ENCODE measurements around the gene LIN7C.
"Not testable (repeated sequence)": the region's sequence is repeated elsewhere in the genome, so short reads cannot be mapped to it uniquely, and the experiment has no call there.

The LIN7C gene

DNA sequence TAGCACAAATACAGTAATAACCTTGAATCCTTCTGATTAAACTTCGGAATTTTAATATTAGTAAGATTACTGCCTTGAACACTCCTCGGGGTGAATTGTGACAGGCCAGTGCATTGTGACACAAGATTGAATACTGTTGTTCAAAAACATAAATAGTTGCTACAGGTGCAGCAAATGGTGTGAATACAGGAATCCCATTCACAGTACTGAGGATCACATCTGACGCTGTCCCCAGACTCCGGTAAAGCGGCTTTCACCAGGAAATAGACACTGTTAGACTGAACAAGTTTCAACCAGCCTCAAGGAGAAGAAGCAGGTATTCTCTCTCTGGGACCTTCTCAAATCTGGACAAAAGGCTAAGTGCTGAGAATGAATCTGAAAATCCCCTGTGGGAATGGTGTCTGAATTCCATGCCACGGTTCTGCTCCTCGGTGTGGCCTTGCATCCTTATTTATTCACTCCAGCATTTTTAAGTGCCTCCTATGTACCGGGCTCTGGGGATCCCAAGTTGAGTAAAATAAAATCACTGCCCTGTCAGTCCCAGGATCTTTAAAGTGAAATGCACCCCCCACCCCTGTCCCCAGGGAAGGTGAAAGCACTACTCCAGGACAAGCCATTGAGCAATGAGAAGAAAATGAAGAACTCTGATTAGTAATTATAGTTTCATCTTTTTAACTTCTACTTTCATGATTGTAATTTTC, 37.4 kb downstream of the LIN7C start:
- no peak for DNase-seq

DNA sequence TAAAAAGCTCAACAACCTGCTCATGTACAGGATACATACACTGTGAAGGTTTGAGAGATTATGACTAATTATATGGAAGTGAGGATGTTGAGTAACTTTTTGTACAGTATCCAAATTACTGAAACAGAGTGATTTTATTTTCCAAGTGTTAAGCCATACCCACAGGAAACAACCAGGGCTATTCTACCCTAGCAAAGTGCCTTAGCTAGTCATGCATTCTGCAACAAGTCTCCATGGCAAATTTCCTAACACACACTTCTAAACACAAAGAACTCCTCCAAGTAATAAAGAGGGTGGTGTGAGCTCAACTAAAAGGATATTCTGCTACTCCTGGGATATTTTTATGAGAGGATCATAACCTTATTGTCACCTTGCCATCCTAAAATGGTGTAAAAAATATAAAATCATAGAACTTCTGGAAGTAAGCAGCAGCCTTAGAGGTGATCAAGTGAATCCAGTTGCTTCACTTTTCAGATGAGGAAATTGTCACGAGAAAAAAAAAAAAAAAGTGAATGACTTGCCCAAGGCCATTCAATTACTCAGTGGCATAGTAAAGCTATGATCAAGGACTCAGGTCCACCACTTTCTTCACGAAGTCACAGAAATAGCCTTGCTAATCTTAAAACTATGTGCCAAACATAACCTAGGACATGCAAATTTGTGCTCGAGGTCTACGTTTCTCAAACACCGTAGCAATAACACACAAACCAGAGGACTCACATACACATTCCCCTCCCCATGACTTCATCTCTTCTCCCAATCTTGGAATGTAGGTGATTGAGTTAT, 38.2 kb downstream of the LIN7C start:
- DNase-seq: no peak

DNA sequence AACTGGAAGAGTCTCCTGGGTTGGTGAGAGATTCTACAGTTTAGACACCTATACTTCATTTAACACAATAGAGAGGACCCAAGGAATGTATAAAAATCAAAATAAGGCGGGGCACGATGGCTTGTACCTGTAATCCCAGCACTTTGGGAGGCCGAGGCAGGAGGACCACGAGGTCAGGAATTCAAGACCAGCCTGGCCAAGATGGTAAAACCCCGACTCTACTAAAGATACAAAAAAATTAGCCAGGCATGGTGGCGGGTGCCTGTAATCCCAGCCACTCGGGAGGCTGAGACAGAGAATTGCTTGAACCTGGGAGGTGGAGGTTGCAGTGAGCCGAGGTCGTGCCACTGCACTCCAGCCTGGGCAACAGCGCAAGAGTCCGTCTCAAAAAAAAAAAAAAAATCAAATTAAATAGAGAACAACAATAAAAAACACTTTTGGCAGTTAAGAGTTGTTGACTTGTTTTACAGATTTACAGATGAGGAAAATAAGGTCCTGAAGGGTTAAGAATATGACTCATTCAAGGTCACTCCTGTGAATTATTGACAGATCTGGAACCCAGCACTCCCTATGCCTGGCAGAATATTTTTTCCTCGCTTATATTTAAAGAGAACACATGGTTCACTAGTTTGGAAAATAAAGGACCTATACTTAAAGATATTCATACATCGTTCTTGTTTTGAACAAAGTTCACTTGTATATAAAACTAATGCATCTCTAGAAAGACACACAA, 39.2 kb downstream of the LIN7C start:
- DNase-seq: no peak

DNA sequence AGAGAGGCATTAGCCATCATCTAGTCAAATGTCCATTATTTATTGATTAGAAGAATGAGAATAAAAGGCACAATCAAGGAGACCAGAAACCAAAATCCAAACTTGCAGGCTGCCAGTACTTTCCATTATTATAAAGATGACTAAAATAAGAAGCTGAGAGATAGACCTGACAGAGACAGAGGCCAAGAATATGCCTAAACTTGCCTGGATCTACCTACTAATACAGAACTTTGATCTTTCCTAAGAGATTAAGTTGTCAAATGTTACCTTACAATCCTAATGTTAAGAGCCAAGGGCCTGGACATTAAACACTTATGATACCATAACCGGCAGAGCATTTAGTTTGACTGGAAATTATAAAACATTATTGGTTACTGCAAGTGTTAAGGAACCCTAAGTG, 40.2 kb downstream of the LIN7C start:
- DNase-seq: no peak

DNA sequence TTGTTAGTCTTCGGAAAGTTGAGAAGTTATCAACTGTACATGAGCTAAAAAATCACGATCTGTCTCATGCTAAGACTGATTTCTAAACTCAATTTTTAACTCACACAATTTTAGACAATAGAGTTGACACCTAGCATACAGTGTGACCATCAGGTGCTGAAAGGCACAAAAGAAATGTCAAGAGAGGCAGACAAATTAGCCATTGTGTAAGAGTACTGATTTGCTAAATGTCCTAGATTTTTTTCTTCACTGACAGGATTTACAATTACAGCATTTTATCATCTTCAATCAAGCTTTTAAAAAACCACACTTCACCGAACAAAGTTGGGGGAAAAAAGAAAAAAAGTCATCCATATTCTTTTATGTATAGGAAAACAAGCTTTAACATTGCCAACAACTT, 40.9 kb downstream of the LIN7C start:
- DNase-seq: no peak

DNA sequence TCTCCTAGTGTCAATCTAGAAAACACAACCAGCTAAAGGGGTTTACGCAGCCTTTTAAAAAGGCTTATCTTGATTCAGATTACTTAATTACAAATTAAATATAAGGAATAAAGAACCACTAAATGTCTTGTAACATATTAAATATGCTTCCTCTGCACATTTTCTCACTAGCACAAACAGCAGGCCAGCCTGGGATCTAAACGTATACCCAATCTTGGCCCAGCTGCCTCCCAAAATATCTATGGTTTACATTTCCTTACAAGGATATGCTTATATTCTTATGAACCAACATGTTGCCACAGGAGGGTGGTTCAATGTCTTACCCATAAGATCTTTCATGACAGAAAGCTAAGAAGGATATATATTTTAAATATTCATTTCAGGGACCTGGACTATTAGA, 41.7 kb downstream of the LIN7C start:
- no peak for DNase-seq

DNA sequence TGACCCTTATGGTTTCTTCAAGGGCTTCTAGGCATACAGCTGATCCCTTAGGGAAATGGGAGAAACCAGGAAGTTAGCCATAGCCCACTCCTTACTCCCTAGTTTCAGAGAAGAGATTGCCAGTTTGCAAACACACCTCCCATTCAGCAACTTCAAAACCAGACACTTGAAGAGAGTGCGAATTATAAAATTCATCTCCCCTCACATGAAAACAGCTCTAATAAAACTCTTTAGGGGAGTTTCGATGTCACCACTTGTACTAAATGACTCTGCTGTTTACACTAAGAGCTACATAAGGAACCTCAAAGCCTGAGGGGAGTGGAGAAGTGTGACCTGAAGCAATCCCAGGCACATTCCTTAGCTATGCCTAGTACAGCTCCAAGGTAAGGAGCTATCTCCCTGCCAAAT, 42.3 kb downstream of the LIN7C start:
- no peak for DNase-seq

DNA sequence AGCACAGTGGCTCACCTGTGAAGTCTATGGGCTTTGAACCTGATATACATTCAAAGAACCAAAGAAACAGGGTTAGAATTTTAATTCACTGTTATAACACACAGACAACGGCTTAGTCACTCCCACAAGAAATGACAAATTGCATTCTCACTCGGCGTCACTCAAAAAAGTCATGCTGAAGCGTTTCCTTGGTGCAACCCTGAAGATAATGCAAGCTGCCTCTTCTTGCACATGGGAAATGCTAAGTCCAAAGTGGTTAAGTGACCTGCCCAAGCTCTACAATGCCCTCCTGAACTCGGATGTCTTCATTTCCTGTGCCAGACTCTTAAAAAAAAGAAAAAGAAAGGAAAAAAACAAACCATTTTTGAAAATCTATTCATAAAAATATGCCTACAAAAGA, 44.0 kb downstream of the LIN7C start:
- no peak for DNase-seq

DNA sequence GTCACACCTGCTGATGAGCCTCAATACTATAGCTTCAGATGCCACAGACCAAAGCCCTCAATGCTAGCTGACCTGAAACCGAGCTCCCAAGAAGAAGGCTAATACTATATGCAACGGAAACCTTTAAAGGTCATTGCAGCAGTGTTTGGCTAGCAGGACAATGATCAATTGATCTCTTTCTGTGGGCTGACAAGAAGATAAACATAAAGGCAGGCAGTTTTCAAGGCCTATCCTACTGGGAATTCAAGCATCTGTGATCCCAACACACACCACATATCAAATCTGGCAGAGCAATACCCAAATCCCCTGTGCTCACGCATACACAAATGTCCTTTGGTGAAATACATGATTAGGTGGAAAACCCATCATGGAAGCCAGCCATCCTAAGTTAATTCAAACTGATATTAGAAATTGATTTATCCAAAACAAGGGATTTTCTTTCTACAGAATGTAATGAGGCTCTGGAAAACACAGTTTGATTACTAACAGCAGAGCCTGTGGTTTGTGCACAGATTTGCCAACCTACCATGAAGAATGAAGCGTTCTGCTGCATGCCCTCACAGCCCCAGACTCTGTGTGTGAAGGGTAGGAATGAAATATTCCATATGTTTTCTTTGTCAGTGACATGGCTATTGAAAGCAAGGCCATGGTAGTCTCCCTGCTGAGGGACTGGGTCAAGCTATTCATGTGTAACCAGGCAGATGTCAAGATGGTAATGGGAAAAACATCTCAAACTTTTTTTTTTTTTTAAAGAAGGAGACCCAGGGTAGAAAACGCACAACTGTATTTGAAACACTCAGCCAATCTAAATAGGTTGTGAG, 46.2 kb downstream of the LIN7C start:
- DNase-seq: no peak

DNA sequence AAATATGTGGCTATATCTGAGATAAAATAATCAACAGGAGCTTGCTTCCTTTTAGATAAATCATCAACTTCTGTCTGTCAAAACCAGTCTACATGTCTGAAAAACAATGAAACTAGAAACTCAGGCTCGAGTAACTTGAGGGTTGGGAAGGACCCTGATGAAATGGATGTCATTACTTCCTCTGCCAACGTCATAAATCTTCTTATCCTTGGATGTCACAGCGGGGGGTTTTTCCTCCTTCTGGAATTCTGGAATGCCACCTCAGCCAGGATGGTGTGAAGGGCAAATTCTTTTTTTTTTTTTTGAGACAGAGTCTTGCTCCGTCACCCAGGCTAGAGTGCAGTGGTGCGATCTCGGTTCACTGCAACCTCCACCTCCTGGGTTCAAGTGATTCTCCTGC, 47.4 kb downstream of the LIN7C start:
- DNase-seq: no peak

DNA sequence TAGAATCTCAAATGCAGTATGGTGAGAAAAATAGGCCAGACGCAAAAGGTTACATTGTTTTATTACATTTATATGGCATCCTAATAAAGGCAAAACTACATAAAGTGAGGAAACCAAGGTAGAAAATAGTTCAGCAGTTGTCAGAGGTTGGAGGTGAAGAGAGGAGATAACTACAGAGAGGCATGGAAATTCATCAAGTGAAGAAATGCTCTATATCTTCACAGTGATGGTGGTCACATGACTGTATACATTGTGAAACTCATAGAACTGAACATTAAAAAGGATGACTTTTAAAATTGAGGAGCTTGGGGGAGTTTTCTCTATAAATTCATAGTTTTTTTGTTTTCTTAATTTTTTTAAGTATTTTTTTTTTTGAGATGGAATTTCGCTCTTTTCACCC, 48.4 kb downstream of the LIN7C start:
- DNase-seq: no peak

DNA sequence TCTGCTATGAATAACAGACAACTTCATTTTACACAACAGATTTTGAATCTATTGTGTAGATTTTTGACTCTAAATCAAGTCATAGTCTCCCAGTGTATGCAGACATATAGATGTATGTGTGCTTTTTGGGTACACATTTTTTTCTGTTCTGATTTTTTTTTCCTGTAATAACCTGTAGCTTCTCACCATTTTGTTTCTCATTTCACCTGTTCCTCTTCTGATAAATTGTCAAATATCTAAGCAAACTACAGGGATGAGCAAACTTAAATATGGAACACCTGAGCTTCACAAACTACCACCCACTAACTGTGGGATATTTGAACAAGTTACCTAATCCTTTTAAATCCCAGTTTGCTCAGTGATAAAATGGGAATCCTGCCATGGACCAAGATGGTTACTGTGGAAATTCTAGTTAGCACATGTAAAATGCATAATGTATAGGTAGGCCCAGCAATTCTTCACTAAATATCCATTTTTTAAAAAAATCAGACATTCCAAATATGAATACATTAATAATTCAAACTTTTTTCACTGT, 49.7 kb downstream of the LIN7C start:
- no peak for DNase-seq

DNA sequence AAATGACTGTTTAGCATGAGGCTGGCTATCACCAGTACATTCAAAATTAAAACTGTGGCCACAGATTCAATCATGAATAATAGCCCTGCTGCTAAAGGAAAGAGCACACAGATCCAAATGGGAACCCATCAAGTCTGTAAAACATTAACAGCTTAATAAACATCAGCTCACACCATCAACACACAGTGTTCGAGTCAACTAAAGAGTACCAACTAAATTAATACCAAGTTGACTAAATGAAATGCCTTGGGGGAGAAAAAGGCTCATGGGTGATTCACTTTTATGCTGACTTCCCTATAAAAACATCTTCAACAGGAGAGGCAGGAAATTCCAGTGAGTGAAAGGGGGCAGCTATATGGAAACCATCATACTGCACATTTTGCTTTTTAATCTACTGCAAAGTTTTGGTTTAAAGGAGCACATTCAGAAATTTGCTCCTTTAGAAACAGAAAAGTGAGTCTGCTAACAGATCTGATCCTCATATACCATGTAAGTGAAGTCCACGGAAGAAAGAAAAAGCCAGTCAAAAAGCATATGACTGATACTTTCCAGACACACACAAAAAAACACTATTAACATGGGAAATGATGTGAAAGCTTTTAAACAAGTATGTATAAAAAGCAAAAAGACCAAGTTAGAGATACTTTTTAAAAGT, 50.3 kb downstream of the LIN7C start:
- DNase-seq: no peak

DNA sequence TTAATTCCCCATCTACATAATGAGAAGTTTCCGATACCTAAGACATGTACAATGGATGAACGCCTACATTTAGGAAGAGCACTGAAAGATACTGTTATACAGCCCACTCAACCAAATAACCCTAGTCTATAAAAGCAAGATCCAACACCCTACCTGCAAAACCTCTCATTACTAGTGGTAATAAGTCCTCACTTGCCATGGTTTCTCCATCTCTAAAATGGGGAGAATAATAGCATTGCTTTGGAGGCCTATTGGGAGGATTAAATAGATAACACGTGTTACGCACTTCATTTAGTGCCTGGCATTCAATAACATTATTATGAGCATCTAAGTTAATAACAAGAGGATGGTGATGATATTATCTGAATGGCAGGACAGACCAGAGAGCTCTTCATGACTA, 50.9 kb downstream of the LIN7C start:
- DNase-seq: no peak

DNA sequence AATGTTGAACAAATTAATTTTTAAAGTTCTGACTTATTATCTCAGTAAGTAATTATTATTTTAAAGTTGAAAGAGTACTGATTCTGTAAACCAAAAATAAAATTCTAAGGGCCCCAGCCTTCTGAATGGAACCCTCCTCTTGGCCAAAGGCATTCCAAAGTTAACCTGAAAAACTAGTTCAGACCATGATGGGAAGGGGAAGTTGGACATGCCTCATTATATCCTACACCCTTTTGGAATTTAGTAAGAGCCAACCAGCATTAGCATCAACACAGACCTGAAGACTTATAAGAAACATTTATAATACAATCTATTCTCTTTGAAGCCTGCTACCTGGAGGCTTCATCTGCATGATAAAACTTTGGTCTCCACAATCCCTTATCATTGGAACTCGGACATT, 52.9 kb downstream of the LIN7C start:
- DNase-seq: no peak

DNA sequence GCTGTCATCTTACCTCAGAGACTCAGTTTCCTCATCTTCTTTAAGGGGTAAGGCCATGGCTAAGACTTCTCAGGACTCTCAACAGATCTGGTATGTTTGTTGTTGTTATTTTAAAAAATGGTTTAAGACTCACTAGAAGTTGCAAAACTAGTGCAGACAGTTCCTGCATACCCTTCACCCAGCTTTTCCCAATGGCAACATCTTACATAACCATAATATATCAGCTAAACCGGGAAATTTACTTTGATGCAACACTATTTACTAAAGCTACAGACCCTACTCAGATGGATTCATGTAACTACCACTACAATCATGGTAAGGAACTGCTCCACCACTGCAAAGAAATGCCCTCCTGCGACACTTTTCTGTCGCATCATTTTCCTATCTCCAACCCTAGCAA, 54.4 kb downstream of the LIN7C start:
- DNase-seq: no peak

DNA sequence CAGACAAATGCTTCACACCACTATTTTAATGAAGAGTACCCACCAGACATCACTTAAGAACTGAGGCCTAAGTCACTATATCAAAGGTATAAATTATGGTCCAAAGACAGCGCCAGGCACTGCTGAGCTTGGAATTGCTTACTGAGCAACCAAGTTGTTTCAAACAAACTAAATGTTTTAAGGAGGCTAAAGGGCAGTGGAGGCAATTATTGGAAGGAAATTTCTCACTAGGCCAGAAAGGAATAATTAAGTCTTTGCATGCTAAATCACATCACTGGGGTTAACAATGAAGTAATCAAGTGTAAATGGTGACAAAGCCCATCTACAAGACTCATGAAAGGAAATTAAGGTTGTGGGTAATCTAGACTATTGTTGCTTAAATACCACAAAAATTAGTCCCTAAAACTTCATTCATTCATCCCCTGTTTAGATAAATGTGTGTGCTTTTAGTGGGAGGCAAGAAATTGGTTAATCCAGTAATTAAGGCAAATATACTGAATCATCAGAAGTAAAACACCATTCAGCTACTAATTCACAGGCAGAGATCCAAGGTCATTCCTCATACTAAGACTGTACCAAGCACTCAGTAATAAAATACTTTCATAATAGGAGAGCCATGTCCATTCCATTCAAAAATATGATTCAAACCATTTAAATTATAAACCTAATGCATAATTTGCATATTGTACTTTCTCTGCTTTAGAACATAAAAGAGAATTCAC, 55.2 kb downstream of the LIN7C start:
- no peak for DNase-seq

DNA sequence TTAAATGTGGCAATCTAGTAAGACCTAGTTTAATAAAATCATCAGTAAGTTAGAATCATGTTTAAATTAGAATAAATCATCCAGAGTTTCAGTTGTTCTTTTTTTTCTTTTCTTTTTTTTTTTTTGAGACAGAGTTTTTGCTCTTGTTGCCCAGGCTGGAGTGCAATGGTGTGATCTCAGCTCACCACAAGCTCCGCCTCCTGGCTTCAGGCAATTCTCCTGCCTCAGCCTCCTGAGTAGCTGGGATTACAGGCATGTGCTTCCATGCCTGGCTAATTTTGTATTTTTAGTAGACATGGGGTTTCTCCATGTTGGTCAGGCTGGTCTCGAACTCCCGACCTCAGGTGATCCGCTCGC, 58.4 kb downstream of the LIN7C start:
- DNase-seq: not testable (repeated sequence)

DNA sequence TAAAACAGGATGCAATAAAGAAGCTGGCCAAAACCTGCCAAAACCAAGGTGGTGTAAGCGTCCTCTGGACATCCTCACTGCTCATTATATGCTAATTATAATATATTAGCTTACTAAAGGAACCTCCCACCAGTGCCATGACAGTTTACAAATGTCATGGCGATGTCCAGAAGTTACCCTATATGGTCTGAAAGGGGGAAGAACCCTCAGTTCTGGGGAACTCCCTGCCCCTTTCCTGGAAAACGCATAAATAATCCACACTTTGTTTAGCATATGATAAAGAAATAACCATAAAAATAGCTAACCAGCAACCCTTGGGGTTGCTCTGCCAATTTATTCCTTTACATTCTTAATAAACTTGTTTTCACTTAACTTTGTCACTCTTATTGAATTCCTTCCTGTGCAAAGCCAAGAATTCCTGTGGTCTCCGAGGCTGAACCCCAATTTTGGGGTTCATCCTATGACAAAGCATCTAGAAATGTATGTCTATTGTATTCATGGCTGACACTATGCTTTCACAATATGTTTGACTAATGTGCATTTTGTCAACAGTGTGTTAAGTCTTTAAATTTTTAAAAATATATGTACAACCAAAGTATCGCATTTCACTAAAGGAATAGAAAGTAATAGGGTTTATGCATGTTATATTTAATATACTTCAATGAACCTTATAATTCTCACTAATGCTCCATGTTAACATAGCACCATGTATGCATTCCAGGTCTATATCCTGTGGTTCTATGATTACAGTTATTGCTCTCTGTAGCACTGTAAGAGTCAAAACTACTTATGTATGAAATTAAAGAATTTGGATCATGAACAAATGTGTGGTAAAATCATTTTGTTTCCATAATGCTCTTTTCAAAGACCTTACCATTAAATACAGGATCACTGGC, 59.0 kb downstream of the LIN7C start:
- DNase-seq: no peak

DNA sequence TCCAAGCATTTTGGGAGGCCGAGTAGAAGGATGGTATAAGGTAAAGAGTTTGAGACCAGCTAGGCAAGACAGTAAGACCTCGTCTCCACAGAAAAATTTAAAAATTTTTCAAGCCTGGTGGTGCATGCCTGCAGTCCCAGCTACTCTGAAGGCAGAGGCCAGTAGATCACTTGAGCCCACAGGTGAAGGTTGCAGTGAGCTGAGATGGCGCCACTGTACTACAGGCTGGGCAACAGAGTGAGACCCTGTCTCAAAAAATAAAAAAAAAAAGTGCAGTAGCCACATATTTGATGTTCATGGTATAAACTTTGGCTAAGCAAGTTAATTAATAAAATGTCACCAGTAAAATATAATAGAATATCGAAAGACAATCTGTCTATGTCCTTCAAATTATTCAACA, 60.9 kb downstream of the LIN7C start:
- DNase-seq: no peak

DNA sequence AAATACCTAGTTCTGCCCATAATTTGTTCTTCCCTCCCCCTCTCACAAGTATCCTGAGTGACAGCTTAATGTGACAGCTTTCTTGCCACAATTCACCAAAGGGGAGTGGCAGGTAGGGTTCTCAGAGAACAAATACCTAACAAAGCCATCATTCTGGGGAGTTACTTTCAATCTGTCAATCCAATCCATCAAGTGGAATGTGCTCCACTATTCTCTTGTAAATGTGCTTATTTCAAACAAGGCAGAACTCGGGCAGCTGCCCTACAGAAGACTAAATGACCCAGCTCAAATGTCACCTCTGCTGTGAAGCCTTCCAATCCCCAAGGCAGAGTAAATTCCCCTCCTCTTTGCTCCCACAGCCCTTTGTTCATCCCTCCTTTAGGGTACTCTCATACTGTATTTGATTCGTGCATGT, 61.8 kb downstream of the LIN7C start:
- DNase-seq: no peak

All from CD4-positive, alpha-beta T cell treated with Interleukin-10 for 1 hour (primary cell).